GM13977 (cell line): ENCODE results near the gene RINT1.

Source experiments
- DNase-seq: peaks from one replicate; pipeline ENCODE4 v3.0.0; 2012; ENCODE audit warnings: low spot score
- CTCF ChIP-seq: IDR thresholded peaks from 2 replicates; pipeline ENCODE4 v1.5.1; 2012; ENCODE audit warnings: mild to moderate bottlenecking, control low read depth; ENCODE audit not compliant: insufficient read depth; ENCODE audit errors: extremely low read depth, missing control alignments
- in situ Hi-C: fragments of 300-500 bp; cut with MboI; formaldehyde crosslinking; loops from one replicate; pipeline ENCODE4 v1.12.0; 2022; ENCODE audit warnings: low sequenced_read_pairs, low pct_unique_long_range_greater_than_20kb, mixed read lengths, inconsistent platforms; ENCODE audit not compliant: unreplicated experiment

Gene RINT1

GRCh38 chr7:105612806-105613205 is 80.8 kb downstream of the RINT1 start:
- TF ChIP-seq CTCF = no peak
- DNase-seq = no peak
- in situ Hi-C loops = no loop called here

GRCh38 chr7:105613611-105614330 is 81.8 kb downstream of the RINT1 start:
- no peak for DNase-seq
- in situ Hi-C loops = no loop called here
- no peak for TF ChIP-seq CTCF

GRCh38 chr7:105614341-105614840 is 82.4 kb downstream of the RINT1 start:
- DNase-seq = no peak
- TF ChIP-seq CTCF = no peak
- in situ Hi-C loops = no loop called here
